IMR-90 (cell line): ENCODE measurements around the gene TSR3. TPM values are rescaled to one million over a fixed set of nuclear protein-coding genes. Genes with fewer than 3 reads are reported as not detected.

Experiments
- ATAC-seq: fragments of 200-7000 bp; cut with Tn5 transposase; 2 replicates; pipeline ENCODE4 v1.9.1; 2020; ENCODE audit warnings: low read depth, mild to moderate bottlenecking, moderate library complexity
- BruUV-seq: library from RNA; stranded (reverse); fragments of 400-500 nt; replicated peaks from 2 replicates; lab custom pipeline; 2021; lab: Mats Ljungman, UMichigan
- CTCF ChIA-PET: fragments of 300-600 bp; formaldehyde crosslinking; extraction: SDS; loops from one replicate; lab custom pipeline; 2021; ENCODE audit warnings: antibody characterized with exemption; lab: Yijun Ruan, JAX
- POLR2A ChIA-PET: fragments of 300-600 bp; sonication (Branson Sonifier 250); formaldehyde crosslinking; loops from one replicate; lab custom pipeline; 2022; ENCODE audit warnings: antibody characterized with exemption; ENCODE audit not compliant: unreplicated experiment; lab: Charles Lee
- DNase-seq: peaks from one replicate; pipeline ENCODE4 v3.0.0; 2013
- H2AFZ ChIP-seq: replicated peaks from 2 replicates; pipeline ENCODE3; 2013; ENCODE audit warnings: low read length, mild to moderate bottlenecking; ENCODE audit not compliant: poor library complexity
- H2AK5ac ChIP-seq: 2 replicates; pipeline ENCODE4 v1.6.1; 2013; ENCODE audit warnings: low read depth, low read length, inconsistent platforms
- H2AK9ac ChIP-seq: replicated peaks from 2 replicates; pipeline ENCODE3; 2013; ENCODE audit warnings: mild to moderate bottlenecking, low read depth, low read length, moderate library complexity; ENCODE audit not compliant: poor library complexity
- H2BK120ac ChIP-seq: 2 replicates; pipeline ENCODE4 v1.6.1; 2013; ENCODE audit warnings: low read depth, low read length, inconsistent platforms
- H2BK15ac ChIP-seq: 3 replicates; pipeline ENCODE4 v1.6.1; 2013; ENCODE audit warnings: low read depth, low read length, inconsistent platforms
- H2BK20ac ChIP-seq: 2 replicates; pipeline ENCODE4 v1.6.1; 2013; ENCODE audit warnings: low read depth, mild to moderate bottlenecking, inconsistent platforms, low read length, moderate library complexity
- H2BK5ac ChIP-seq: 2 replicates; pipeline ENCODE4 v1.6.1; 2013; ENCODE audit warnings: mild to moderate bottlenecking, low read depth, low read length, inconsistent platforms; ENCODE audit not compliant: poor library complexity, severe bottlenecking
- H3K14ac ChIP-seq: replicated peaks from 2 replicates; pipeline ENCODE4 v1.6.1; 2013; ENCODE audit warnings: low read depth, low read length, inconsistent platforms
- H3K18ac ChIP-seq: 2 replicates; pipeline ENCODE4 v1.6.1; 2013; ENCODE audit warnings: low read depth, low read length, control low read depth
- H3K23ac ChIP-seq: 2 replicates; pipeline ENCODE4 v1.6.1; 2013; ENCODE audit warnings: low read depth, low read length, inconsistent platforms
- H3K27ac ChIP-seq: 2 replicates; pipeline ENCODE4 v1.5.1; 2013; ENCODE audit warnings: mild to moderate bottlenecking, control low read depth, low read length; ENCODE audit not compliant: insufficient read depth
- H3K27me3 ChIP-seq: 2 replicates; pipeline ENCODE4 v1.6.1; 2013; ENCODE audit warnings: low read length; ENCODE audit not compliant: control insufficient read depth, insufficient read depth
- H3K36me3 ChIP-seq: 2 replicates; pipeline ENCODE4 v1.6.1; 2013; ENCODE audit warnings: low read length, mixed read lengths; ENCODE audit not compliant: control insufficient read depth, insufficient read depth
- H3K4ac ChIP-seq: 2 replicates; pipeline ENCODE4 v1.6.1; 2013; ENCODE audit warnings: low read depth, low read length, inconsistent platforms
- H3K4me1 ChIP-seq: 2 replicates; pipeline ENCODE4 v1.6.1; 2013; ENCODE audit warnings: low read length, mixed read lengths; ENCODE audit not compliant: control insufficient read depth, insufficient read depth
- H3K4me2 ChIP-seq: 2 replicates; pipeline ENCODE4 v1.6.1; 2013; ENCODE audit warnings: low read depth, mild to moderate bottlenecking, control low read depth, low read length, moderate library complexity
- H3K4me3 ChIP-seq: 2 replicates; pipeline ENCODE4 v1.5.1; 2013; ENCODE audit warnings: low read depth, mild to moderate bottlenecking, control low read depth, low read length, moderate library complexity; ENCODE audit not compliant: insufficient read depth
- H3K56ac ChIP-seq: 2 replicates; pipeline ENCODE4 v1.6.1; 2013; ENCODE audit warnings: low read length, inconsistent platforms; ENCODE audit not compliant: insufficient read depth; ENCODE audit errors: extremely low read depth
- H3K79me1 ChIP-seq, 2 experiments: 2 replicates each; pipeline ENCODE4 v1.6.1; 2013; ENCODE audit warnings: low read length in 2 of 2, inconsistent platforms in 1 of 2, low read depth in 1 of 2
- H3K9ac ChIP-seq: 2 replicates; pipeline ENCODE4 v1.6.1; 2013; ENCODE audit warnings: low read depth, low read length, control low read depth
- H3K9me1 ChIP-seq: 2 replicates; pipeline ENCODE4 v1.6.1; 2013; ENCODE audit warnings: low read length, inconsistent platforms; ENCODE audit not compliant: insufficient read depth
- H3K9me3 ChIP-seq: 2 replicates; pipeline ENCODE4 v1.6.1; 2013; ENCODE audit warnings: low read length; ENCODE audit not compliant: control insufficient read depth, insufficient read depth
- H4K20me1 ChIP-seq: 2 replicates; pipeline ENCODE4 v1.6.1; 2013; ENCODE audit warnings: low read length, inconsistent platforms; ENCODE audit not compliant: insufficient read depth
- H4K5ac ChIP-seq: 2 replicates; pipeline ENCODE4 v1.6.1; 2013; ENCODE audit warnings: mild to moderate bottlenecking, low read depth, low read length, control low read depth
- H4K8ac ChIP-seq, 2 experiments: 2 replicates each; pipeline ENCODE4 v1.6.1; 2013; ENCODE audit warnings: low read depth in 2 of 2, low read length in 2 of 2, control low read depth in 1 of 2, inconsistent platforms in 1 of 2
- H4K91ac ChIP-seq: 2 replicates; pipeline ENCODE4 v1.6.1; 2013; ENCODE audit warnings: low read depth, low read length, inconsistent platforms; ENCODE audit not compliant: insufficient read depth
- BHLHE40 ChIP-seq: fragments of 150-350 bp; IDR thresholded peaks from 2 replicates; pipeline ENCODE4 v1.6.1; 2016; ENCODE audit warnings: mild to moderate bottlenecking, low read depth, low read length
- CEBPB ChIP-seq: IDR thresholded peaks from 2 replicates; pipeline ENCODE4 v1.6.1; 2012; ENCODE audit warnings: low read depth, low read length, improper control_type of control experiment
- ELK1 ChIP-seq: fragments of 150-350 bp; IDR thresholded peaks from 2 replicates; pipeline ENCODE4 v1.6.1; 2016; ENCODE audit warnings: low read depth, mild to moderate bottlenecking, low read length, moderate library complexity, borderline replicate concordance
- FOS ChIP-seq: fragments of 150-350 bp; IDR thresholded peaks from 2 replicates; pipeline ENCODE4 v1.6.1; 2016; ENCODE audit warnings: low read depth, low read length
- MAZ ChIP-seq: IDR thresholded peaks from 2 replicates; pipeline ENCODE4 v1.6.1; 2012; ENCODE audit warnings: low read depth, mild to moderate bottlenecking, low read length, improper control_type of control experiment, moderate library complexity, borderline replicate concordance
- MXI1 ChIP-seq: IDR thresholded peaks from 2 replicates; pipeline ENCODE4 v1.6.1; 2012; ENCODE audit warnings: low read depth, mild to moderate bottlenecking, low read length, moderate library complexity, borderline replicate concordance
- NFE2L2 ChIP-seq: fragments of 150-350 bp; IDR thresholded peaks from 2 replicates; pipeline ENCODE4 v1.6.1; 2016; ENCODE audit warnings: low read depth, mild to moderate bottlenecking, low read length
- POLR2A ChIP-seq: IDR thresholded peaks from 2 replicates; pipeline ENCODE4 v1.6.1; 2012; ENCODE audit warnings: mild to moderate bottlenecking, low read depth, low read length
- RAD21 ChIP-seq: IDR thresholded peaks from 2 replicates; pipeline ENCODE4 v1.6.1; 2012; ENCODE audit warnings: low read length, improper control_type of control experiment
- RCOR1 ChIP-seq: IDR thresholded peaks from 2 replicates; pipeline ENCODE4 v1.6.1; 2012; ENCODE audit warnings: mild to moderate bottlenecking, low read length, improper control_type of control experiment; ENCODE audit not compliant: insufficient replicate concordance
- RFX5 ChIP-seq: IDR thresholded peaks from 2 replicates; pipeline ENCODE4 v1.8.0; 2012; ENCODE audit warnings: low read depth, mild to moderate bottlenecking, low read length, moderate library complexity
- SMC3 ChIP-seq: fragments of 150-350 bp; IDR thresholded peaks from 2 replicates; pipeline ENCODE4 v1.6.1; 2016; ENCODE audit warnings: low read depth, mild to moderate bottlenecking, antibody characterized with exemption, low read length, moderate library complexity
- USF2 ChIP-seq: fragments of 150-350 bp; IDR thresholded peaks from 2 replicates; pipeline ENCODE4 v1.6.1; 2017; ENCODE audit warnings: mild to moderate bottlenecking, antibody characterized with exemption, low read length, low read depth
- WGBS, 2 experiments: methylation state at CpG; one replicate each; pipeline versions ENCODE4 v1.1.5 to v1.1.7; 2013; ENCODE audit warnings: missing lambda C conversion rate in 2 of 2; ENCODE audit not compliant: insufficient read length in 1 of 2; ENCODE audit errors: extremely low coverage in 2 of 2; 5-methylcytosine and 5-hydroxymethylcytosine counted together
- dilution Hi-C: fragments of 300-500 bp; cut with HindIII; formaldehyde crosslinking; loops from one replicate; pipeline ENCODE4 v1.14.3; 2018; ENCODE audit warnings: low sequenced_read_pairs; ENCODE audit not compliant: unreplicated experiment
- in situ Hi-C: fragments of 300-500 bp; cut with MboI; formaldehyde crosslinking; loops from 3 replicates; pipeline ENCODE4 v1.14.3; 2019; ENCODE audit warnings: low sequenced_read_pairs, inconsistent platforms, mixed read lengths
- intact Hi-C: fragments of 100-400 bp; cut with micrococcal nuclease; formaldehyde crosslinking; loops from 2 replicates; pipeline ENCODE4 v1.10.0; 2022
- polyA plus RNA-seq, 3 experiments: library from polyadenylated mRNA; depleted of rRNA; stranded (reverse); fragments of >200 nt; gene quantifications; 2 replicates each; pipeline ENCODE4 v1.2.3, GENCODE V29; 2012; ENCODE audit warnings: low replicate concordance in 1 of 3
- total RNA-seq: library from RNA; depleted of rRNA; stranded (reverse); fragments of >200 nt; gene quantifications from 2 replicates; pipeline ENCODE4 v1.2.3, GENCODE V29; 2012
- TF ChIP-seq, protein P1 (sequence below): conservative IDR thresholded peaks from 2 replicates; pipeline ENCODE4 v1.5.1; 2012; ENCODE audit warnings: mild to moderate bottlenecking, low read depth, low read length, improper control_type of control experiment

TSR3 gene
- total and polyA plus RNA-seq, 2 of the 4 experiments (the other 2 are of a cell fraction), result 38.0 to 52.9 TPM

DNA sequence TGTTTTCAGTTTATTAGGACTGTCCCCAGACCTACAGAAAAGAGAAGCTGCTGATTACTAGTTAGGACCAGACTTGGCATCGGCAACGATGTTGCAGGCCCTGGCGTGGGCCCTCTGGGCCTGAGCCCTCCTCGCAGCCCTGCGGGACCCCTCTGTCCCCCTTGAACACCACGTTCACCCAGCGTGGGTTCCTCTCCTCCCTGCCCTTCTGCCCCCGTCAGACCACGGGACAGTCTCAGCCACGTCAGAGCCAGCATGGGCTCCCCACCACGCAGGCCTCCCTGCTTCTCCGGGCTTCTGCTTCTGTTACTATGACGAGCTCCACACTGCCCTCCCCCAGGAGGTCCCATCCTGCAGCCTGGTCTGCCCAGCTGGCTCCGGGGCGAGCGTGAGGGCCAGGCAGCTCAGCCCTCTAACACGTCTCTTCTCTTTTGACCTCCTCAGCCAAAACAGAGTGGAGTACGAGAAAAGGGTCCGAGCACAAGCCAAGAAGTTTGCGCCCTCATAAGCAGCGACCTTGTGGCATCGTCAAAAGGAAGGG is 27.3 kb downstream of the TSR3 start:
- no peak overlapping the region for H3K4ac ChIP-seq
- H2BK120ac ChIP-seq, result no peak overlapping the region
- intact Hi-C loops, result no loop called here
- H3K9me3 ChIP-seq, result no peaks in the 10 kb centered on the region
- no peaks in the 10 kb centered on the region for H3K9me1 ChIP-seq
- H3K14ac ChIP-seq, result no peak overlapping the region
- H3K79me1 ChIP-seq, result peaks cover 4 to 20% of the 10 kb centered on the region in 2 experiments
- no peak overlapping the region for H4K5ac ChIP-seq
- ATAC-seq (no peak), DNase-seq (no peak)
- H3K23ac ChIP-seq, result no peak overlapping the region
- H3K36me3 ChIP-seq, result peaks cover 53% of the 10 kb centered on the region
- H2AFZ ChIP-seq, result no peak overlapping the region
- ChIA-PET CTCF (no interaction called here), POLR2A (no interaction called here)
- no peak overlapping the region for H3K9ac ChIP-seq
- H2AK5ac ChIP-seq, result no peak overlapping the region
- H4K20me1 ChIP-seq, result peaks cover 39% of the 10 kb centered on the region
- H3K18ac ChIP-seq, result no peak overlapping the region
- no peaks in the 10 kb centered on the region for H3K27me3 ChIP-seq
- no peak overlapping the region for H3K27ac ChIP-seq
- no peak overlapping the region for H4K91ac ChIP-seq
- BruUV-seq, result no TSS peak
- no peak overlapping the region for H3K56ac ChIP-seq
- no peak overlapping the region for H2BK20ac ChIP-seq
- no peak overlapping the region for H3K4me2 ChIP-seq
- 82% methylated on average over 11 of the region's 22 CpGs; no CpG with 5 or more reads in 1 of the 2 experiments for WGBS, 2 experiments
- H2AK9ac ChIP-seq, result no peak overlapping the region
- in situ Hi-C loops, result no loop called here
- no peaks in the 10 kb centered on the region for H3K4me1 ChIP-seq
- H3K4me3 ChIP-seq, result no peak overlapping the region
- dilution Hi-C loops, result no loop called here
- no peak overlapping the region for H4K8ac ChIP-seq
- H2BK5ac ChIP-seq, result no peak overlapping the region
- no peak overlapping the region for H2BK15ac ChIP-seq
- TF ChIP-seq FOS (no peak), CEBPB (no peak), RAD21 (no peak), BHLHE40 (no peak), ELK1 (no peak), MAZ (no peak), SMC3 (no peak), RFX5 (no peak), POLR2A (no peak), USF2 (no peak), RCOR1 (no peak), MXI1 (no peak), NFE2L2 (no peak)
- TF ChIP-seq, protein P1, sequence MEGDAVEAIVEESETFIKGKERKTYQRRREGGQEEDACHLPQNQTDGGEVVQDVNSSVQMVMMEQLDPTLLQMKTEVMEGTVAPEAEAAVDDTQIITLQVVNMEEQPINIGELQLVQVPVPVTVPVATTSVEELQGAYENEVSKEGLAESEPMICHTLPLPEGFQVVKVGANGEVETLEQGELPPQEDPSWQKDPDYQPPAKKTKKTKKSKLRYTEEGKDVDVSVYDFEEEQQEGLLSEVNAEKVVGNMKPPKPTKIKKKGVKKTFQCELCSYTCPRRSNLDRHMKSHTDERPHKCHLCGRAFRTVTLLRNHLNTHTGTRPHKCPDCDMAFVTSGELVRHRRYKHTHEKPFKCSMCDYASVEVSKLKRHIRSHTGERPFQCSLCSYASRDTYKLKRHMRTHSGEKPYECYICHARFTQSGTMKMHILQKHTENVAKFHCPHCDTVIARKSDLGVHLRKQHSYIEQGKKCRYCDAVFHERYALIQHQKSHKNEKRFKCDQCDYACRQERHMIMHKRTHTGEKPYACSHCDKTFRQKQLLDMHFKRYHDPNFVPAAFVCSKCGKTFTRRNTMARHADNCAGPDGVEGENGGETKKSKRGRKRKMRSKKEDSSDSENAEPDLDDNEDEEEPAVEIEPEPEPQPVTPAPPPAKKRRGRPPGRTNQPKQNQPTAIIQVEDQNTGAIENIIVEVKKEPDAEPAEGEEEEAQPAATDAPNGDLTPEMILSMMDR, result no peak
